ENCODE results near the gene RAB10. TPM values are rescaled to one million over a fixed set of nuclear protein-coding genes. Genes with fewer than 3 reads are reported as not detected.

Gene RAB10
- total RNA-seq, 1 experiment from 2014 or later, result 167 TPM

- Histone ChIP-seq H3K4me2 (ENCODE audit: low read length) (no peak overlapping the region), H3K27me3 (ENCODE audit: insufficient read depth, low read length) (no peaks in the 10 kb centered on the region), H3K4me3 (replicated peaks in 1 of 2; ENCODE audit: low read depth in 1 of 2, low read length in 2 of 2) (no peak overlapping the region), H3K36me3 (ENCODE audit: control insufficient read depth in 1 of 2, insufficient read depth in 2 of 2, low read length in 2 of 2) (no peaks in the 10 kb centered on the region; a peak in 1 of 4 replicates), H3K9me3 (ENCODE audit: control insufficient read depth in 1 of 2, insufficient read depth in 1 of 2, low read depth in 1 of 2, low read length in 2 of 2) (no peaks in the 10 kb centered on the region), H2AFZ (ENCODE audit: low read depth, low read length, poor library complexity, severe bottlenecking) (no peak overlapping the region), H3K79me2 (ENCODE audit: insufficient read depth, low read length) (peaks cover 94% of the 10 kb centered on the region), H3K9ac (ENCODE audit: low read length) (no peak overlapping the region), H3K4me1 (ENCODE audit: control insufficient read depth in 1 of 2, insufficient read depth in 2 of 2, low read length in 2 of 2) (peaks cover 0 to 4% of the 10 kb centered on the region in 2 experiments; a peak in 2 of 4 replicates), H4K20me1 (ENCODE audit: insufficient read depth) (peaks cover 30% of the 10 kb centered on the region), H3K27ac (ENCODE audit: low read depth, low read length) (no peak overlapping the region), H3K9me2 (ENCODE audit: insufficient read depth) (no peaks in the 10 kb centered on the region)
- ATAC-seq (no peak), DNase-seq (ENCODE audit: low read depth, low spot score) (no peak)
- TF ChIP-seq ATF3 (IDR thresholded peaks at IDR 0.05) (no peak), CBX3 (IDR thresholded peaks at IDR 0.05; ENCODE audit: low read depth) (no peak), RAD21 (IDR thresholded peaks at IDR 0.05; ENCODE audit: low read depth) (no peak), MAX (IDR thresholded peaks at IDR 0.05) (no peak), EGR1 (IDR thresholded peaks at IDR 0.05; ENCODE audit: low read depth) (no peak), SRF (IDR thresholded peaks at IDR 0.05; ENCODE audit: low read depth) (no peak)
- no TSS peak for BruUV-seq (replicated peaks)
- ChIA-PET POLR2A (no interaction called here), CTCF (no interaction called here), RAD21 (ENCODE audit: low non-redundant PET in 1 of 2, low total read pairs in 2 of 2, uncharacterized antibody in 2 of 2, unreplicated experiment in 2 of 2) (no interaction called here)
- intact Hi-C loops (cut with micrococcal nuclease), result no loop called here
Measured at GRCh38 chr2:26049641-26050040, 15.8 kb downstream of the RAB10 start.

GRCh38 chr2:26052740-26053139, 18.9 kb downstream of the RAB10 start:
- TF ChIP-seq RAD21 (IDR thresholded peaks at IDR 0.05; ENCODE audit: low read depth), result no peak
- H3K27ac ChIP-seq (ENCODE audit: low read depth, low read length), result no peak overlapping the region
- H3K27me3 ChIP-seq (ENCODE audit: insufficient read depth, low read length), result no peaks in the 10 kb centered on the region
- DNase-seq (ENCODE audit: low read depth, low spot score) (no peak), ATAC-seq (no peak)
- H4K20me1 ChIP-seq (ENCODE audit: insufficient read depth), result peaks cover 38% of the 10 kb centered on the region
- H2AFZ ChIP-seq (ENCODE audit: low read depth, low read length, poor library complexity, severe bottlenecking), result no peak overlapping the region
- no peak overlapping the region for H3K9ac ChIP-seq (ENCODE audit: low read length)
- no peak overlapping the region for H3K4me3 ChIP-seq (replicated peaks in 1 of 2; ENCODE audit: low read depth in 1 of 2, low read length in 2 of 2)
- CTCF ChIA-PET, result interaction anchor here (0.7 kb wide), 1 partner anchor 61 kb away, joined by 3 read pairs; no protein-coding TSS in a partner anchor
- RAD21 ChIA-PET (ENCODE audit: low non-redundant PET in 1 of 2, low total read pairs in 2 of 2, uncharacterized antibody in 2 of 2, unreplicated experiment in 2 of 2), result no interaction called here
- H3K4me2 ChIP-seq (ENCODE audit: low read length), result no peak overlapping the region
- peaks cover 10 to 15% of the 10 kb centered on the region in 2 experiments; a peak in 3 of 4 replicates for H3K4me1 ChIP-seq (ENCODE audit: control insufficient read depth in 1 of 2, insufficient read depth in 2 of 2, low read length in 2 of 2)
- H3K79me2 ChIP-seq (ENCODE audit: insufficient read depth, low read length), result peaks cover 95% of the 10 kb centered on the region
- H3K9me3 ChIP-seq (ENCODE audit: control insufficient read depth in 1 of 2, insufficient read depth in 1 of 2, low read depth in 1 of 2, low read length in 2 of 2), result no peaks in the 10 kb centered on the region
- H3K9me2 ChIP-seq (ENCODE audit: insufficient read depth), result no peaks in the 10 kb centered on the region
- POLR2A ChIA-PET, result no interaction called here
- BruUV-seq (replicated peaks), result no TSS peak
- H3K36me3 ChIP-seq (ENCODE audit: control insufficient read depth in 1 of 2, insufficient read depth in 2 of 2, low read length in 2 of 2), result no peaks in the 10 kb centered on the region; a peak in 1 of 4 replicates
- intact Hi-C loops (cut with micrococcal nuclease), result no loop called here

All from HCT116 (cell line).